Astrocyte of the spinal cord (primary cell): ENCODE results near the gene MED4.

Source experiments
- DNase-seq: peaks from one replicate; pipeline ENCODE4 v3.0.0; 2011; ENCODE audit warnings: low read depth, low spot score
- H3K4me3 ChIP-seq: 2 replicates; pipeline ENCODE4 v1.5.1; 2011; ENCODE audit warnings: low read depth, mild to moderate bottlenecking, low read length, moderate library complexity
- in situ Hi-C: cut with HindIII; loops from 2 replicates; pipeline ENCODE4 v1.10.0; 2017; ENCODE audit warnings: low sequenced_read_pairs
- TF ChIP-seq, protein P1 (sequence below): IDR thresholded peaks from 2 replicates; pipeline ENCODE4 v1.5.1; 2012; ENCODE audit warnings: low read depth, mild to moderate bottlenecking, low read length, inconsistent platforms

MED4 gene

DNA sequence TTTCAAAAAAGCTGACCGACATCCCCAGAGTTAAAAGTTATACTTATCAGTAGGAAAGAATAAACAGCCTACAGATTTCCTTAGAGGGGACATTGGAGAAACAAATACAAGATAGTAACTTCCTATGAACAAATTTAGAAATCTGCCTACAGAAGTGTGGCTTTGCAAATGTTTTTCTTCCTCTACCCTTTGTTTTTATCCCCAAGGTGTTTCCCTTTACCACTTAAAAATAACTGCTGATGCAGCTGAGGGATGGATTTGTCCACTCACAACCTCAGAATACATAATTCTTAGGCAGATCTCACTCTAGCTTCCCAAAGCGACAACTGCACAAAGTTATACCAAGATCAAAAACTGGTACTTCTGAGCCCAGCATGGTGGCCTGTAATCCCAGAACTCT is 20.9 kb downstream of the MED4 start:
- DNase-seq = no peak
- no peak overlapping the region for H3K4me3 ChIP-seq
- TF ChIP-seq, protein P1, sequence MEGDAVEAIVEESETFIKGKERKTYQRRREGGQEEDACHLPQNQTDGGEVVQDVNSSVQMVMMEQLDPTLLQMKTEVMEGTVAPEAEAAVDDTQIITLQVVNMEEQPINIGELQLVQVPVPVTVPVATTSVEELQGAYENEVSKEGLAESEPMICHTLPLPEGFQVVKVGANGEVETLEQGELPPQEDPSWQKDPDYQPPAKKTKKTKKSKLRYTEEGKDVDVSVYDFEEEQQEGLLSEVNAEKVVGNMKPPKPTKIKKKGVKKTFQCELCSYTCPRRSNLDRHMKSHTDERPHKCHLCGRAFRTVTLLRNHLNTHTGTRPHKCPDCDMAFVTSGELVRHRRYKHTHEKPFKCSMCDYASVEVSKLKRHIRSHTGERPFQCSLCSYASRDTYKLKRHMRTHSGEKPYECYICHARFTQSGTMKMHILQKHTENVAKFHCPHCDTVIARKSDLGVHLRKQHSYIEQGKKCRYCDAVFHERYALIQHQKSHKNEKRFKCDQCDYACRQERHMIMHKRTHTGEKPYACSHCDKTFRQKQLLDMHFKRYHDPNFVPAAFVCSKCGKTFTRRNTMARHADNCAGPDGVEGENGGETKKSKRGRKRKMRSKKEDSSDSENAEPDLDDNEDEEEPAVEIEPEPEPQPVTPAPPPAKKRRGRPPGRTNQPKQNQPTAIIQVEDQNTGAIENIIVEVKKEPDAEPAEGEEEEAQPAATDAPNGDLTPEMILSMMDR = no peak
- in situ Hi-C loops = no loop called here

DNA sequence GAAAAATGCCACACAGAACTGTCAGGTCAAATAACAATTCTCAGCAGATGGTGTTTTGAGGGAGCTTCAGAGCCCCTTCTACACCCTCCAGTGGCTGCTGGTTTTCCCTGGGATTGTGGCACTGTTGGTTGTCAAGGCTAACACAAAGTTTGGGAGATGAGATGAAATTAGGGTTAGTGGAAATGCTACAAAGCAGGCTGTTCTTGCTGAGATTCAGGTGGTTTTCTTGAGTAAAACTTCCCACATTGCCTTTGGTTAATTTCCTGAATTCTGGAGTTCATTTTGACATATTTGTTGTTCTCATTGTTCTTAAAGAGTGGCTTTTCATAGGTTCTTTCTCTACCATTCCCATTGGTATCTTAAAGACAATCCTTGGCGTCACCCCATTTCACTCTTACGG is 22.1 kb downstream of the MED4 start:
- TF ChIP-seq, protein P1 = no peak
- in situ Hi-C loops = no loop called here
- no peak for DNase-seq
- no peak overlapping the region for H3K4me3 ChIP-seq

DNA sequence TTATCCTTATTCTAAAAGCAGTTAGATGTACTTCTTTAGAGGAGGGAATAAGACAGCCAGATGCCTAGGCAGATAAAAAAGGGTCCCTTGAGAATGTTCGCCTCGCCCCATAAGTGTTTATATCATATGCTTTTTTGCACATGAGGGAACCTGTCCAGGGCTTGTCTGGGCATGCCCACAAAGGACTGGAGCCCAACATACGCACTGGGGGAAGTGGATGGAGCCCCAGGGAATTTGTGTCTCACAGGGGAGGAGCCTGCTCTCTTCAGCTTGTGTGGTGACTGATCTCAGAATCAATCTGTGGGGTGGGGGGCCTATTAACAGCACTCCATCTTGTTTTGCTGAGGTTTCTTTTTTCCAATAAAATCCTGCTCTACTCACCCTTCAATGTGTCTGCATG is 22.6 kb downstream of the MED4 start:
- no peak for DNase-seq
- TF ChIP-seq, protein P1 = no peak
- no peak overlapping the region for H3K4me3 ChIP-seq
- in situ Hi-C loops = no loop called here

DNA sequence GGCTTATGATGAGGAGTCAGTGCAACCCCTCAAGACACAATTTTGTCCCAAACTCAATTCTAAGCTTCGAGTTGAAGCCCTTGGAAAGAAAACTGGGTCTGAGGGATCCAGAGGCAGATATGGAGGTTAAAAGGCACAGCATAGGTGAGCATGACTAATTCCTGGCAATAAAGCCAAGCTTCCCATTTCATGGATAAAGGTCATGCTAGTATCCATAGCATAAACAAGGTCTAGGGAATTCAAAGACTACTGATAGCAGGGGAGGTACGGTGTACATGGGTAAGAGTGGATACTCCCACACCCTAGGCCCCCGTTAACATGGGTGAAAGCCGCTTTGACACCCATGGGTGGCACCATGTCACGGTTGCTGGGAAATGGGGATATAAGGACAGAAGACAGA is 24.0 kb downstream of the MED4 start:
- no peak overlapping the region for H3K4me3 ChIP-seq
- in situ Hi-C loops = no loop called here
- no peak for DNase-seq
- TF ChIP-seq, protein P1 = no peak

DNA sequence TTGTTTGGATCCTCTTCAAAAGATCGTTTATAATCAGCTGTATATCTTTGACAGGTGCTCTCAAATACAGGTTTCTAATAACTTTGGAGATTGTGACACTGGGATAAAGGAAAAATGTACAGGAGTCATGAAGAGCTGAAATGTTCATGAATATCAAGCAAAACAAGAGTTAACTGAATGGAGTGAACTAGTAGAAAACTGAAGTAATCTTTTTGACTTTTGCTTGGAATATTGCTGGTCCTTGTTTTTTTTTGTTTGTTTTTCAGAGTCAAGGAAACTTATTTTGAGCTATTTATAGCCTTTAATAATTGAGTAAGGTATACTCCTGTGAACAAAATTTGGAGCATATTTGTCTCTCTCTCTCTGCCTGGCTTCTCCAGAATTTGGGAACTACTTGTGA is 25.3 kb downstream of the MED4 start:
- no peak for DNase-seq
- in situ Hi-C loops = no loop called here
- H3K4me3 ChIP-seq = no peak overlapping the region
- TF ChIP-seq, protein P1 = no peak

DNA sequence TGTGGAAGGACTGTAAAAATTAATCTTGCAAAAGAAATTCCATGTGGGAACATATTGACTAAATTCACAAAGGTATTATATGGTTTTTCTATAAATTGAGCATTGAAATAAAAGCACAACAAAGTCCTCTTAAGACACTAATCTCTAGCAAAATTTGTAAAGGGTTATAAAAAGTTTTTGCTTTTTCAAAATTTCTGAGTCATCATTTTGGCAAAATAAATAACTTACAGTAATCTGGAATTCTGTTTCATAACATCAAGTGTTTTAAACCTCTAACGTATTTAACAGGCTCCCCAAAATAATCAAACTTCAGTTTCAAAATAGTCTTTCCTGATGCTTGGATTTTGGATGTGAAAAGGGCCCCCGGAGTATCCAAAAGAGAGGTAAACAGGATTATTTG is 26.0 kb downstream of the MED4 start:
- in situ Hi-C loops = no loop called here
- TF ChIP-seq, protein P1 = no peak
- peak; percentile 15 for DNase-seq
- no peak overlapping the region for H3K4me3 ChIP-seq

DNA sequence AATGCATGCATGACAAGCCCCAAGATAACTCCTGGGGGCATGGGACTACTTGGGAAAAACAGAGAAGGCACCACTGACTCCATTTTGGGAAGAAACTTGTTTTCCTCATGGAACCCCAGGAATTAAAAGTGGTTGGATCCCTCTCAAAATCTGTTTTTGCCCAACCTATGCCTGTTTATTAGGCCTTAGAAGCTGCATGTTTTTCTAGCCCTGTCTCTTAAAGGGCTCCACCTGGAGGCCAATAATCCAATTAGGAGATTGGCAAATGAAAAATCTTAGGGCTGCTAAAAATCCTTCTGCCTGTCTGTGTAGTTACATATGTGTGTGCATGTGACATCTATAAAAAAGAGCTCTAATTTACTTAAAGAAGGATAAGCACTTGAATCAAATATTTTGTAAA is 26.9 kb downstream of the MED4 start:
- TF ChIP-seq, protein P1 = no peak
- H3K4me3 ChIP-seq = no peak overlapping the region
- in situ Hi-C loops = no loop called here
- no peak for DNase-seq
